Medulla oblongata (tissue), 1 donor: ENCODE data around the gene SMIM45.

ENCODE experiments used
- DNase-seq: peaks from one replicate; pipeline ENCODE4 v3.0.0-alpha.2; 2015; ENCODE audit errors: extremely low spot score

Gene SMIM45

GRCh38 chr22:41969110-41969646 is 17.2 kb downstream of the SMIM45 start, which contains the start of gene SEPTIN3:
Gene SEPTIN3, plus strand, starts transcription at chr22:41969443. Its CDS starts 2,050 bp downstream, at chr22:41971493.
- DNase-seq: no peak

- no peak for DNase-seq
Measured at GRCh38 chr22:41970601-41971000, 18.7 kb downstream of the SMIM45 start.

GRCh38 chr22:41971431-41971830 is 19.5 kb downstream of the SMIM45 start:
- no peak for DNase-seq

- no peak for DNase-seq
Measured at GRCh38 chr22:41974691-41975290, 22.8 kb downstream of the SMIM45 start.

GRCh38 chr22:41975299-41976069 is 23.5 kb downstream of the SMIM45 start:
- no peak for DNase-seq

- DNase-seq: peak; percentile 58
Measured at GRCh38 chr22:41976070-41976901, 24.3 kb downstream of the SMIM45 start.

- no peak for DNase-seq
Measured at GRCh38 chr22:41976961-41977566, 25.1 kb downstream of the SMIM45 start.

GRCh38 chr22:41978732-41979131 is 26.8 kb downstream of the SMIM45 start:
- no peak for DNase-seq

GRCh38 chr22:41979423-41980250 is 27.7 kb downstream of the SMIM45 start:
- DNase-seq: peak; percentile 48

GRCh38 chr22:41982865-41983264 is 30.9 kb downstream of the SMIM45 start:
- no peak for DNase-seq

- DNase-seq: no peak
Measured at GRCh38 chr22:41983513-41984405, 31.8 kb downstream of the SMIM45 start.

GRCh38 chr22:41987276-41987675 is 35.3 kb downstream of the SMIM45 start:
- no peak for DNase-seq

GRCh38 chr22:41989246-41989645 is 37.3 kb downstream of the SMIM45 start:
- no peak for DNase-seq

GRCh38 chr22:41991111-41991510 is 39.2 kb downstream of the SMIM45 start:
- no peak for DNase-seq

GRCh38 chr22:41992496-41992895 is 40.5 kb downstream of the SMIM45 start:
- DNase-seq: no peak

GRCh38 chr22:41995211-41995610 is 43.3 kb downstream of the SMIM45 start:
- DNase-seq: no peak

- no peak for DNase-seq
Measured at GRCh38 chr22:41996826-41997225, 44.9 kb downstream of the SMIM45 start.

- peak; percentile 92 for DNase-seq
Measured at GRCh38 chr22:41998361-41999261, 46.7 kb downstream of the SMIM45 start, which contains the start of gene WBP2NL. Gene WBP2NL, plus strand, starts transcription at chr22:41998788. Its CDS starts 31 bp downstream, at chr22:41998819.

GRCh38 chr22:42000466-42000865 is 48.5 kb downstream of the SMIM45 start:
- DNase-seq: no peak
